PC-3 (cell line): Measurements from ENCODE around the gene KATNAL1.

Source experiments
- CTCF ChIP-seq: fragments of 300-600 bp; sonication (generic); conservative IDR thresholded peaks from 2 replicates; pipeline ENCODE4 v1.5.1; 2017; ENCODE audit warnings: antibody characterized with exemption, low read depth, mild to moderate bottlenecking, low read length
- EZH2 ChIP-seq: fragments of 300-600 bp; sonication (generic); IDR thresholded peaks from one replicate; pipeline ENCODE4 v1.6.1; 2017; ENCODE audit warnings: antibody characterized with exemption, mild to moderate bottlenecking, low read length; ENCODE audit not compliant: unreplicated experiment

GRCh38 chr13:30178976-30179375 lies 128.4 kb downstream of the KATNAL1 start:
- TF ChIP-seq CTCF (no peak), EZH2 (no peak)
